Activated CD8-positive, alpha-beta T cell treated with anti-CD3 and anti-CD28 coated beads for 36 hours (primary cell): ENCODE data around the gene ZNF74. TPM values are rescaled to one million over a fixed set of nuclear protein-coding genes. Genes with fewer than 3 reads are reported as not detected.
A peak's percentile ranks its signal among the peaks of the same experiment; 100 is the strongest.

Experiments used
- ATAC-seq: fragments of 200-7000 bp; cut with Tn5 transposase; one replicate; pipeline ENCODE4 v1.10.0; 2021; ENCODE audit warnings: mild to moderate bottlenecking, moderate library complexity
- CTCF ChIA-PET: fragments of 350-600 bp; sonication (Branson Sonifier 250); formaldehyde crosslinking; loops from one replicate; lab custom pipeline; 2021; ENCODE audit warnings: antibody characterized with exemption; lab: Charles Lee
- POLR2A ChIA-PET: fragments of 350-600 bp; sonication (Branson Sonifier 250); formaldehyde crosslinking; loops from one replicate; lab custom pipeline; 2021; ENCODE audit warnings: antibody characterized with exemption; lab: Charles Lee
- DNase-seq: peaks from one replicate; pipeline ENCODE4 v3.0.0-alpha.2; 2020
- H3K27ac Mint-ChIP-seq: one replicate; pipeline ENCODE4 v1.8.0; 2021; ENCODE audit warnings: mild to moderate bottlenecking, mixed read lengths
- H3K27me3 Mint-ChIP-seq: one replicate; pipeline ENCODE4 v1.8.0; 2021; ENCODE audit warnings: mixed read lengths
- H3K36me3 Mint-ChIP-seq: one replicate; pipeline ENCODE4 v1.8.0; 2021; ENCODE audit warnings: low read depth, mixed read lengths
- H3K4me1 Mint-ChIP-seq: one replicate; pipeline ENCODE4 v1.8.0; 2021; ENCODE audit warnings: low read depth, mixed read lengths
- H3K4me3 Mint-ChIP-seq: one replicate; pipeline ENCODE4 v1.8.0; 2021; ENCODE audit warnings: mild to moderate bottlenecking, moderate library complexity, mixed read lengths
- H3K9me3 Mint-ChIP-seq: one replicate; pipeline ENCODE4 v1.8.0; 2021; ENCODE audit warnings: mixed read lengths
- CTCF ChIP-seq: fragments of 200-600 bp; IDR thresholded peaks from one replicate; pipeline ENCODE4 v1.8.0; 2022; ENCODE audit warnings: antibody characterized with exemption, mild to moderate bottlenecking
- intact Hi-C: fragments of 100-400 bp; cut with micrococcal nuclease; formaldehyde crosslinking; loops from one replicate; pipeline ENCODE4 v1.10.0; 2022
- total RNA-seq, 2 experiments: library from RNA; stranded (reverse); gene quantifications; one replicate each; pipeline ENCODE4 v1.2.3, GENCODE V29; 2021

The ZNF74 gene
- total RNA-seq, 2 experiments from 2014 or later: 11.8 to 13.4 TPM

GRCh38 chr22:20423008-20423905, 29.3 kb downstream of the ZNF74 start:
- peaks cover 2% of the 10 kb centered on the region for H3K4me1 Mint-ChIP-seq
- no peaks in the 10 kb centered on the region for H3K36me3 Mint-ChIP-seq
- no peak overlapping the region for H3K27ac Mint-ChIP-seq
- ChIA-PET POLR2A (interaction anchor here (0.5 to 1.1 kb wide), 3 partner anchors 12 to 132 kb away, joined by 3 read pairs; no protein-coding TSS in a partner anchor), CTCF (interaction anchor here (0.9 to 1.5 kb wide), 2 partner anchors 9 to 33 kb away, joined by 3 to 5 read pairs; no protein-coding TSS in a partner anchor)
- H3K9me3 Mint-ChIP-seq: no peaks in the 10 kb centered on the region
- H3K4me3 Mint-ChIP-seq: no peak overlapping the region
- no peak for TF ChIP-seq CTCF
- ATAC-seq (no peak), DNase-seq (no peak)
- intact Hi-C loops: loop anchor here (5.0 kb wide), 1 partner anchor 34 kb away; no protein-coding TSS in a partner anchor
- H3K27me3 Mint-ChIP-seq: peaks cover 19% of the 10 kb centered on the region

DNA sequence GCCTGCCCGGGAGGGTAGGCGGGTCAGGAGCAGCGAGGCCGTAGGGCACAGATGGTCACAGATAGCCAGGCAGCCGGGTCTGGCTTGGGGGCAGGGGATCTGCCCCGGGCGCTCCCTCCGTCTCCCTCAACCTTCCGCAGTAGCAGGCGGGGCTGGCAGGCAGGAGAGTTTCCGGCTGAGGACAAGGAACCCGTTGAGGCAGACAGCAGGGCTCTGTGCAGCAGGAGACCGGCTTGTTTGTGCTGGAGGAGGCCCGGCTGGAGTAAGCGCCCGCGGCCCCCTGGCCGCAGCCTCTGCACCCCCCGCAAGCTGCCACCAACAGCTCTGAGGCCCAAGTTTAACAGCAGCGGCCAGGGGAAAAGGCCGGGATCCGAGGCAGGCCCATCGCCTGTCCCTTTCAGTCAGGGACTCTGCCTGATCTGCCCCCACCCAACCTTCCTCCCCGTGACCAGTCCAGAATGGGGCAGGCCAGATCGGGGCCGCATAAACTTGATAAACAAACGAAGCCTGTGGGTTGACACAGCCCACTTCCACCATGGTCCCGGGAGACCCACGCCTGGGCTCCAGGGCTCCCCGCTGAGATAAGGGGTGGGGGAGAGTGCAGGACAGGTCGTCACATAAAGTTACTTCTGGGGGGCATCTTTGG, 30.1 kb downstream of the ZNF74 start:
- no peak overlapping the region for H3K27ac Mint-ChIP-seq
- DNase-seq: no peak
- H3K4me3 Mint-ChIP-seq: no peak overlapping the region
- intact Hi-C loops: loop anchor here (5.0 kb wide), 1 partner anchor 33 kb away; no protein-coding TSS in a partner anchor
- H3K36me3 Mint-ChIP-seq: no peaks in the 10 kb centered on the region
- TF ChIP-seq CTCF: no peak
- ChIA-PET POLR2A (interaction anchor here (0.5 to 1.1 kb wide), 3 partner anchors 11 to 131 kb away, joined by 3 read pairs; no protein-coding TSS in a partner anchor), CTCF (interaction anchor here (1.5 kb wide), 1 partner anchor 32 kb away, joined by 5 read pairs; no protein-coding TSS in a partner anchor)
- H3K4me1 Mint-ChIP-seq: peaks cover 3% of the 10 kb centered on the region
- no peak for ATAC-seq
- no peaks in the 10 kb centered on the region for H3K9me3 Mint-ChIP-seq
- peaks cover 22% of the 10 kb centered on the region for H3K27me3 Mint-ChIP-seq

GRCh38 chr22:20424568-20424931, 30.6 kb downstream of the ZNF74 start:
- intact Hi-C loops: loop anchor here (5.0 kb wide), 1 partner anchor 33 kb away; no protein-coding TSS in a partner anchor
- H3K4me3 Mint-ChIP-seq: no peak overlapping the region
- ATAC-seq (no peak), DNase-seq (no peak)
- ChIA-PET POLR2A (interaction anchor here (1.1 kb wide), 1 partner anchor 11 kb away, joined by 3 read pairs; no protein-coding TSS in a partner anchor), CTCF (no interaction called here)
- H3K4me1 Mint-ChIP-seq: peaks cover 4% of the 10 kb centered on the region
- H3K27me3 Mint-ChIP-seq: peaks cover 22% of the 10 kb centered on the region
- no peak overlapping the region for H3K27ac Mint-ChIP-seq
- no peaks in the 10 kb centered on the region for H3K9me3 Mint-ChIP-seq
- H3K36me3 Mint-ChIP-seq: no peaks in the 10 kb centered on the region
- TF ChIP-seq CTCF: no peak

GRCh38 chr22:20424932-20425565, 31.1 kb downstream of the ZNF74 start:
- ChIA-PET CTCF (no interaction called here), POLR2A (interaction anchor here (0.6 kb wide), 1 partner anchor 314 kb away, joined by 3 read pairs; no protein-coding TSS in a partner anchor)
- H3K4me1 Mint-ChIP-seq: peaks cover 7% of the 10 kb centered on the region
- H3K27ac Mint-ChIP-seq: no peak overlapping the region
- DNase-seq: no peak
- no peaks in the 10 kb centered on the region for H3K36me3 Mint-ChIP-seq
- no peak for TF ChIP-seq CTCF
- peak overlapping the region; percentile 19 for H3K4me3 Mint-ChIP-seq
- no peaks in the 10 kb centered on the region for H3K9me3 Mint-ChIP-seq
- peak; percentile 19 for ATAC-seq
- peaks cover 25% of the 10 kb centered on the region for H3K27me3 Mint-ChIP-seq
- intact Hi-C loops: loop anchor here (5.0 kb wide), 1 partner anchor 32 kb away; no protein-coding TSS in a partner anchor
